Keratinocyte (primary cell): ENCODE results near the gene TMEM270.

Source experiments
- EZH2 ChIP-seq: IDR thresholded peaks from one replicate; pipeline ENCODE4 v1.6.1; 2012; ENCODE audit warnings: inconsistent platforms, mild to moderate bottlenecking, low read length, moderate library complexity
- TF ChIP-seq, protein P1 (sequence below), 3 experiments: IDR thresholded peaks in 1 of 3; conservative IDR thresholded peaks in 1 of 3; optimal IDR thresholded peaks in 1 of 3; 2 replicates in 2 of 3; 3 replicates in 1 of 3; pipeline versions ENCODE3 to v1.5.1; 2011; ENCODE audit warnings: low read length in 3 of 3, mild to moderate bottlenecking in 3 of 3, moderate library complexity in 2 of 3, control low read depth in 1 of 3, inconsistent platforms in 1 of 3; ENCODE audit not compliant: insufficient read depth in 2 of 3; ENCODE audit errors: extremely low read depth in 1 of 3

DNA sequence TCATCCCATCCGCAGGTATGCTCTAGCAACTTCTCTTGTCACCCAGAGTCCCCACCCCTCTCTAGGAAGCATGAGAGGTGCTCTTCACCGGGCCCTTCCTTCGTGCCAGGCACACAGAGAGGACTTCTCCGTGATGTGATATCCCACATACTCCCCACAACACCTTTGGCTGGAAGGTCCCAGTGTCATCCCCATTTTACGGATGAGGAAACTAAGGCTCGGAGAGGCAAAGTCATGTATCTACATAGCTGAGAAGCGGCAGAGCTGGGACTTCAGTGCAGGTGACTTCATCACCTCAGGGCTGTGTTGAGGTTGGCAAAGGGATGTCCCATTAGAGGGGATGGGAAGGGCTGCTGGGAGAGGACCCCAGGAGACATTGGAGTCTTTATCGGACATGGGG, 15.4 kb downstream of the TMEM270 start:
- TF ChIP-seq, protein P1, sequence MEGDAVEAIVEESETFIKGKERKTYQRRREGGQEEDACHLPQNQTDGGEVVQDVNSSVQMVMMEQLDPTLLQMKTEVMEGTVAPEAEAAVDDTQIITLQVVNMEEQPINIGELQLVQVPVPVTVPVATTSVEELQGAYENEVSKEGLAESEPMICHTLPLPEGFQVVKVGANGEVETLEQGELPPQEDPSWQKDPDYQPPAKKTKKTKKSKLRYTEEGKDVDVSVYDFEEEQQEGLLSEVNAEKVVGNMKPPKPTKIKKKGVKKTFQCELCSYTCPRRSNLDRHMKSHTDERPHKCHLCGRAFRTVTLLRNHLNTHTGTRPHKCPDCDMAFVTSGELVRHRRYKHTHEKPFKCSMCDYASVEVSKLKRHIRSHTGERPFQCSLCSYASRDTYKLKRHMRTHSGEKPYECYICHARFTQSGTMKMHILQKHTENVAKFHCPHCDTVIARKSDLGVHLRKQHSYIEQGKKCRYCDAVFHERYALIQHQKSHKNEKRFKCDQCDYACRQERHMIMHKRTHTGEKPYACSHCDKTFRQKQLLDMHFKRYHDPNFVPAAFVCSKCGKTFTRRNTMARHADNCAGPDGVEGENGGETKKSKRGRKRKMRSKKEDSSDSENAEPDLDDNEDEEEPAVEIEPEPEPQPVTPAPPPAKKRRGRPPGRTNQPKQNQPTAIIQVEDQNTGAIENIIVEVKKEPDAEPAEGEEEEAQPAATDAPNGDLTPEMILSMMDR (optimal IDR thresholded peaks at IDR 0.05 in 1 of 3, IDR thresholded peaks at IDR 0.05 in 1 of 3, conservative IDR thresholded peaks at IDR 0.05 in 1 of 3; ENCODE audit: extremely low read depth in 1 of 3, insufficient read depth in 2 of 3, low read length in 3 of 3): no peak
- no peak for TF ChIP-seq EZH2
